Fibroblast of villous mesenchyme (primary cell): ENCODE data around the gene PPP1R14B. TPM values are rescaled to one million over a fixed set of nuclear protein-coding genes. Genes with fewer than 3 reads are reported as not detected.

ENCODE experiments used
- DNase-seq: peaks from one replicate; pipeline ENCODE4 v3.0.0-alpha.2; 2010; ENCODE audit warnings: low read depth
- H3K4me3 ChIP-seq: 2 replicates; pipeline ENCODE4 v1.5.1; 2011; ENCODE audit warnings: low read depth, mild to moderate bottlenecking, low read length
- CTCF ChIP-seq: IDR thresholded peaks from 2 replicates; pipeline ENCODE4 v1.5.1; 2012; ENCODE audit warnings: low read depth, mild to moderate bottlenecking, low read length; ENCODE audit not compliant: insufficient read depth
- total RNA-seq: library from RNA; depleted of rRNA; stranded (reverse); fragments of >200 nt; gene quantifications from 2 replicates; pipeline ENCODE4 v1.2.3, GENCODE V29; 2012

Gene PPP1R14B
- total RNA-seq, 1 donor, result 155 TPM

DNA sequence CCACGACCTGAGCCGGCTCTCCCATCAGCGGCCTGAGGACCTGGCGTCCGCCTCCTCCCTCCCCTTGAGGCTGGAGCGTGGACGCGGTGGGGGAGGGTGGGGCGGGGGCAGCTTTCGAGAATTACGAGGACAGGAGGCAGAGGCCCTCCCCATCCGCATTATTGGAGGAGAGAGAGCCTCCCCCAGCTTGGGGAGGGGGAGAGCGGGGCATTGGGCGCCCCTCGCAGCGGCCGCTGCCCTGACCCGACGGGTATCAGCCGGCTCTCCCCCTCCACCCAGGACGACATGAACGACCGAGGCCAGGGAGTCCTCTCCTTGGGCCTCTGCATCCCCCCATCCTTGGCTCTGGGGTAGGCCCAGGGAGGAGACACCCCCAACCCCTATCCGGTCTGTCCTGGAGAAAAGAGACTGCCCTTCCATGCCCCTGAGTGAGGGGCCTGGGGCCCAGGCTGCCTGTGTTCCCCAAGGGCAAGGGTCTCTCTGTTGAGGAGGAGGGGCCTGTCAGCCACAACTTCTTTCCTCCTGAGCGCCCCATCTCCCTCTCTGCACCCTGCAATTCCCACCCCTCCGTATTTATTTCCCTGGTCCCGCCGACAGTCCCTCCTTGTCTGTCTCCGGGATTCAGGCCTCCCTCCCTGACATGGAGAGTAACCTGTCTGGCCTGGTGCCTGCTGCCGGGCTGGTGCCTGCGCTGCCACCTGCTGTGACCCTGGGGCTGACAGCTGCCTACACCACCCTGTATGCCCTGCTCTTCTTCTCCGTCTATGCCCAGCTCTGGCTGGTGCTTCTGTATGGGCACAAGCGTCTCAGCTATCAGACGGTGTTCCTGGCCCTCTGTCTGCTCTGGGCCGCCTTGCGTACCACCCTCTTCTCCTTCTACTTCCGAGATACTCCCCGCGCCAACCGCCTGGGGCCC lies 39.4 kb upstream of the PPP1R14B start:
- DNase-seq, result no peak
- TF ChIP-seq CTCF, result no peak
- peak overlapping the region; percentile 81 for H3K4me3 ChIP-seq

DNA sequence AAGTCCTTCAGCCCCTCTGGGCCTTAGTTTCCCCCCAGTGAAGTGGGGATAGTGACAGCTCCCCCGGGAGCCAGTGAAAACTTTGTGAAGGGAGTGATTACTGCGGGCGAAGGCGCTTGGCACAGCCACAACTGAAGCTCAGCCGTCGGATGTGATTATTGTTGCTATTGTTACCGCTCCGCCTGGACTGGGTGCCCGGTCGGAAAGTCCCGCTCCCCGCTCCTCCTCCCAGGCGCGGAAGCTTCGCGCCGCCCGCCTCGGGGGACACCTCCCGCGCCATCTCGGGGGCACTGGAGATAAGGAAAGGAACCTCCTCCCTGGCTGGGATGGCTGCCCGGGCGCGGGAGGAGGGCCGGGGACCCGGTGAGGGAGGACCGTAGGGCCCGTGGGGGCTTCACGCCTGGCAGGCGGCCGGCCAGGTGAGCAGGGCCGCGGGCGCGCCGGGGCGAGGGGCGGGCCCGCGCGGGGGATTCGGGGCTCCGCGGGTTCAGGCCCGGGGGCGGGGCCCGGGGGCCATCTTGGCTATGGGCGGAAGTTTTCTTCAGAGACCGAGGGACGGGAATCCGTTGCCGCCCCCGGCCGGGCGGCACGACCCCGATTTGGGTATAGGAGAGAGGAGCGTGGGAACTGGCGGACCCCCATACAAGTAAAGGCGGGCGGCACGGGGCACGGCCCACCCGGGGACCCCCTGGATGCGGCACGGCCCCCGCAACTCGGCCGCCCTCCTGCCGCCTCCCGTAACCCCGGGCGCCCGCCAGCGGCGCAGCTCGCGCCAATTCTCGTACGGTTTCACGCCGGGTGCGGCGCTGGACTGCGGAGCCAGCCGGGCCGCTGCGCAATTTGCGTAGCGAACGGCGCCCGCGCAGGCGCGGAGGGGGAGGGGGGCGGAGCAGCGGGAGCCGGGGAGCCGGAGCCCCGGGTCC lies 38.5 kb upstream of the PPP1R14B start, which contains the start of gene GPR137:
Gene GPR137 (plus strand): TSS at position 887 of the 923 bp plus-strand sequence. CDS start 677 bp downstream, outside the sequence.
- TF ChIP-seq CTCF, result no peak
- peak within 1 kb of the TSS; percentile 81 for H3K4me3 ChIP-seq
- peak; percentile 67 for DNase-seq

DNA sequence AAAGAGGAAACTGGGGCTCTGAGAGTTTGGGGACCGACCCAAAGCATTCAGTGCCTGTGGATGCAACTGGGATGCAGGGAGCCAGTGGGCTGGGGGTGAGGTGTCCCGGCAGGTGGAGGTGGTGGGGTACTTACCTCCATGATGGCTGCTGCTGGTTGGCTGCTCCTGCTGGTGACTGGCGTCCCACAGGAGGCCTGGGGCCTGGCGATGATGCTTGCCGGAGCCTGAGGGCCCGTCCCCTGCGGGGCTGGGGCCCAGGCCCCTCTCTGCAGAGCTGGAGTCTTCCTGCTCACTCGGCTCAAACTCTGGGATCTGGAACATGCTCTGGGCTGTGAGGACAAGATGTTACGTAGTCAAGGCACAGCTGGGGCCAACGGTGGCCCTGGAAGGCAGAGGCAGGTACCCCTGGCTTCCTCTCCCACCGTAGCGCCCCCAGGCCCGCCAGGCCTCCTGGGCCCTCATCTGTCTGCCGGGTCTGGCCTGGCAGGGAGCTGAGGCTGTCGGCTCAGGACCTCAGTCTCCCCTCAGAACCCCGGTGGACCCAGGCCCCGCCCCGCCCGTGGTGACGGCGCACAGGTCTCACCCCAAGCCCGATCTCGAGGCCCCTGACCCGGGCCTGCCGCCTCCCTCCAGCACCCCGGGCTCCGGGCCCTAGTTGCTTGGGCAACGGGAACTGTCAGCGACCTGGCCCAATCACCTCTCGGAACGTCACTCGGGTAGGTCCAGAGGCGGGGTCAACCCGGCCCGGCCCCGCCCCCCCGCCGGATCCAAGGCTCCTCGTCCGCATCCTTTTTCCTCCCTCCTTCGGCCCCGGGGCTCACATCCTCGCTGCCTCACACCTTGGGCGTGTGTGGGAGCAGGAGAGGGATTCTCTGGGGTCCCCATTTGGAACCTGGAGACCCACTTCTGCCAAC lies 37.6 kb upstream of the PPP1R14B start, which contains the start of gene BAD:
Gene BAD (minus strand): TSS at position 618 of the 914 bp plus-strand sequence. CDS start 297 bp downstream, at position 321.
- DNase-seq, result peak; percentile 91
- TF ChIP-seq CTCF, result no peak
- H3K4me3 ChIP-seq, result peak within 1 kb of the TSS; percentile 81

DNA sequence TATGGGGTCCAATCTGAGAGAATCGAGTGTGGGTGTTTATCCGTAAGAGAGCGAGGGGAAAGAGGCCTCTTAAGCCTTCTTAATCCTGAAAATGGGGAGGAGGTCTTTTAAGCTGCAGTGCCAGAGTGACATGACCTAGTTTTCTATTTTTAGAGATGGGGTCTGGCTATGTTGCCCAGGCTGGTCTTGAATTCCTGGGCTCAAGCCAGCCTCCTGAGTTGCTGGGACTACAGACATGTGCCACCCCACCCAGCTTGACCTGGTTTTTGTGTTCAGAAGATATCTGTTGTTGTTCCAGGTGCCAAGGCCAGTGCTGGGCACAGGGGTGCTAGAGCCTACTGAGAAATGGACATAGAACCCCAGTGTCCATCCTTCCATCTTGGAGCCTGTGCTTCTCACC lies 36.3 kb upstream of the PPP1R14B start:
- no peak for DNase-seq
- H3K4me3 ChIP-seq, result peak overlapping the region; percentile 81
- TF ChIP-seq CTCF, result no peak

DNA sequence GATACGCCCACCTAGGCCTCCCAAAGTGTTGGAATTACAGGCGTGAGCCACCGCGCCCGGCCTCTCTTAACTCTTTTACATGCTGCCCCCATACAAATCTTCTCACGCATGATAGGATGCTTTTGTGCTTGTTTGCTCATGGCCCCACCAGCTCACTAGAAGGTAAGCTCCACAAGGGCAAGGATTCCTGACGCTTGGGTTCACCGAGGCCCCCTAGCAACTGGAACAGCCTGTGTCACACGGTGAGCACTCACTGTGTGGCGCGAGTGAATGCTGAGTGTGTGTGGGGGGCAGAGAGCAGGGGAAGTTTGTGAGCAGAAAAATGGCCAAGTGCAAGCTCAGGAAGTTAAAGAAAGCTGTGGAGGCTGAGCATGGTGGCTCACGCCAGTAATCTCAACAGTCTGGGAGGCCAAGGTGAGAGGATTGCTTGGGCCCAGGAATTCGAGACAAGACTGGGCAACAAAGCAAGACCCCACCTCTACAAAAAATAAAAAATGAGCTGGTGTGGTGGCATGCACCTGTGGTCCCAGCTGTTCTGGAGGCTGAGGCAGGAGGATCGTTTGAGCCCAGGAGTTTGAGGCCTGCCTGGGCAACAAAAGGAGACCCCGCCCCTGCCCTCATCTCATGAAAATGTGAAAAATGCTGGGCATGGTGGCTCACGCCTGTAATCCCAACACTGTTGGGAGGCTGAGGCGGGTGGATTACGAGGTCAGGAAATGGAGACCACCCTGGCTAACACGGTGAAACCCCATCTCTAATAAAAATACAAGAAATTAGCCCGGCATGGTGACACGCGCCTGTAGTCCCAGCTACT lies 35.4 kb upstream of the PPP1R14B start:
- H3K4me3 ChIP-seq, result no peak overlapping the region
- no peak for DNase-seq
- no peak for TF ChIP-seq CTCF
